ENCODE measurements around the gene PRKAG2.

GRCh38 chr7:151831606-151832005, 45.3 kb downstream of the PRKAG2 start:
- TF ChIP-seq CTCF (IDR thresholded peaks at IDR 0.05; ENCODE audit: low read depth, low read length, poor library complexity, severe bottlenecking), result no peak
- TF ChIP-seq EZH2phosphoT487 (IDR thresholded peaks at IDR 0.05; ENCODE audit: borderline replicate concordance, low read length), result no peak

Measured in DOHH2 (cell line).